ENCODE data around the gene CHCHD1.
"Not testable (repeated sequence)": the region's sequence is repeated elsewhere in the genome, so short reads cannot be mapped to it uniquely, and the experiment has no call there.

CHCHD1 gene

DNA sequence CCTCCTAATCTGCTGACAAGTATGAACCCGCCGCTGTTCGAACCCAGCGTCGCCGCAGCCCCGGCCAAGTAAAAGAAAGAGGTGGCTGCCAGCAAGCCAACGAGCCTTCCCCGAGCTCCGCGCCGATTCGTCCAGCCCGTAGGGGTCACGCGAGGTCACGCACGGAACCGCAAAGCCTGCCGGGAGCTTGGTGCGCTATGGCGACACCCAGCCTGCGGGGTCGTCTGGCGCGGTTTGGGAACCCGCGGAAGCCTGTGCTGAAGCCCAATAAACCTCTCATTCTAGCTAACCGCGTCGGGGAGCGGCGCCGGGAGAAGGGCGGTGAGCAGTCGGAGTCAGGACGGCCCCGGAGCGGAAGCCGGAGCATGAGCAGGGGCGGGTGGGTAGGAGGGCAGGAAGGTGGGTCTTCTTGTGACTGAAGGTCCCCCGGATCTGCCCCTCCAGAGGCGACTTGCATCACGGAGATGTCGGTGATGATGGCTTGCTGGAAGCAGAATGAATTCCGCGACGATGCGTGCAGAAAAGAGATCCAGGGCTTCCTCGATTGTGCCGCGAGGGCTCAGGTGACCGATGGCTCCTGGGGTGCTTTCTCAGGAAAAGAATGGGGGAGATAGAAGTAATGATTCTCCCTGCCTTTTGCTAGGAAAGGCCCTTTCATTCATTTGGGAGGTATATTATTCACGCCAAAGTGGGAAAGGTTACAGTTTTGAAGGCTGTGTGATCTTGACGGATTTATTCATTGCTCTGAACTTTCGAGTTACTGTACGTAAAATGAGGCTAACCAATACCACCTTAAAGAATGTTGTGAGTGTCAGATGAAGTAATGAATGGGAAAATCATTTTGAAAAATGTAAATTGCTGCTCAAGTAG lies at the start of gene CHCHD1:
TSS of gene CHCHD1 (plus strand) at position 170 of the 870 bp plus-strand sequence. CDS start at position 198, 28 bp downstream.
- peak; percentile 84 for DNase-seq (ENCODE audit: low read depth)

DNA sequence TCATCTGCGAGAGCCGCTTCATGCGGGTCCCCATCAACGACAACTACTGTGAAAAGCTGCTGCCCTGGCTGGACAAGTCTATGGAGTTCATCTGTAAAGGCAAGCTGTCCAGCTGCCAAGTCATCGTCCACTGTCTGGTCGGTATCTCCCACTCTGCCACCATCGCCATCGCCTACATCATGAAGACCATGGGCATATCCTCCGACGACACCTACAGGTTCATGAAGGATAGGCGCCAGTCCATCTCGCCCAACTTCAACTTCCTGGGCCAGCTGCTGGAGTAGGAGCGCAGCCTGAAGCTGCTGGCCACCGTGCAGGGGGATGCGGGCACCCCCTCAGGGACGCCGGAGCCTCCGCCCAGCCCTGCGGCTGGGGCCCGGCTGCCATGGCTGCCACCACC lies 49.4 kb upstream of the CHCHD1 start:
- no peak for DNase-seq (ENCODE audit: low read depth)

DNA sequence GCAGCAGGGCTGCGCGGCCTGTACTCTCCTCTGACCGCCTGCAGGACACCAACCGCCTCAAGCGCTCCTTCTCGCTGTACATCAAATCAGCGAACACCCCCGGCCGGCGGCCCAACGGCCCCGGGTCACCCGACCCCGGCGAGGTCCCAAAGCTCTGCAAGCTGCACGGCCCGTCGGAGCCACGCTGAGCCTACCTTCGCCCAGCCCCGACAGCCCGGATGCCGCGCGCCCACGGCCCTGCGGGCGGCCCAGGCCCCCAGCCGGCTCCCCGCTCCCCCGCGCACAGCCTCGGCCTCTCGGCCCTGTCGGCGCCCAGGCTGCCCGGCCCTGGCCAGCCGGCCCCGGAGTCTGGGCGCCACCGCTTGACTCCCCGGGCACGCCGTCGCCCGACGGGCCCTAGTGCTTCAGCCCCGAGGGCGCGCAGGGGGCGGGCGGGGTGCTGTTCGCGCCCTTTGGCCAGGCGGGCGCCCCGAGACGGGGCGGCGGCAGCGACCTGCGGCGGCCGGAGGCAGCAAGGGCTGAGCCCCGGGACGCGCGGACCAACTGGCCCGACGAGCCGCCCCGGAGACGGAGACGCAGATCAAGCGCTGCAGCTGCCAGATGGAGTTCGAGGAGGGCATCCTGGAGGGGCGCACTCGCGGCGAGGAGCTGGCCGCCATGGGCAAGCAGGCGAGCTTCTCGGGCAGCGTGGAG lies 48.8 kb upstream of the CHCHD1 start:
- DNase-seq (ENCODE audit: low read depth): no peak

DNA sequence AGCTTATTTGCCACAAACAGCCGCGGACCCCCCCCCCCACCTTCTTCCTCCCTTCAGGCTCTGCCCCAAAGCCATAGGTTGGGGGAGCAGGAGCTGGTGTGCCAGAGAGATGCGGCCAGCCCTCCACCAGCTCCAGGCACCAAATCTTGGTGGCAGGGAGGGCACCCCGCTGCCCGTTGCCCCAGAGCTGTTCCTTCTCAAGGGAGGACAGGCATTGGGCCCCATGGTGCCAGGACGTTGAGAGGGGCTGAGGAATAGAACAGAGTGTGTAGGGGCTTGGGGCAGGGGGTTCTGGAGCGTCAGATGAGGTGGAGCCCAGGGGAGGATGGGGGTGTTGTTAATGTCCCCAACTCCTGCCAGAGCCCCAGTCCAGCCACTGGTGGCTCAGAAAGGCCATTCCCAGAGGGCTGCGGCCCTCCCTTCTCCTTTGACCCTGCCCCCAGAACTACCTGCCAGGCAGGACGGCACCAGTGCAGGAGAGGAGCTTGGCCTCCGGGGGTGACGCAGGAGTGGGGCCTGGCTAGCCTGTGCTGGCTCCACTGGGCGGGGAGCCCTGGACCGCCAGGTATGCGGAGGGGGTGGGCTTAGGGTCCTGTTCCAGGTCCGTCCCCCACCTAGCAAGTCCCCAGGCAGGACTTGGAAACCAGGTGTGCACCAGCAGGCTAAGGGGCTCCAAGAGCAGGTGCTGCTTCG lies 47.7 kb upstream of the CHCHD1 start:
- DNase-seq (ENCODE audit: low read depth): no peak

DNA sequence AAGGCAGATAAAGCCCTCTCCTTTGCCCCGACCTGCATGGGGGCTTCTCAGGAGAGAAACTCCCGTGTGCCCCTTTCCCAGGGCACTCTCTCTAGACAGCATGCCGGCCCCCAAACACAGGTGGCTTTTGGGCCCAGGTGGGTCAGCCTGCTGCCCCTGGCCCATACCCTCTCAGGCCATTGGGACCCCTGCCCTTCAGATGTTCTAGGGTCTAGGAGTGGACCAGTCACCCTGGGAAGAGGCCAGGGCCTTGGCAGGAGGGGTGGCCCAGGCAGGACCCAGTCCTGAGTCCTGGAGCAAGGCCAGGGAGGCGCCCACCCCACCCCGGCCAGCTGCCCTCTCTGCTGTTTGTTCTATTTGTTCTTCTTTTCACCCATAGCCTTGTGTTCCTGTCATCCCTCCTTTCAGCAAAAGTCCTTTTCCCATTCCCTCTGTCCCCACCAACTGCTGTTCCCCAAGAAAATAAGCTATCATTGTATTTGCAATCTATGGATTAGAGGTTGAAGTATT lies 47.0 kb upstream of the CHCHD1 start:
- DNase-seq (ENCODE audit: low read depth): no peak

DNA sequence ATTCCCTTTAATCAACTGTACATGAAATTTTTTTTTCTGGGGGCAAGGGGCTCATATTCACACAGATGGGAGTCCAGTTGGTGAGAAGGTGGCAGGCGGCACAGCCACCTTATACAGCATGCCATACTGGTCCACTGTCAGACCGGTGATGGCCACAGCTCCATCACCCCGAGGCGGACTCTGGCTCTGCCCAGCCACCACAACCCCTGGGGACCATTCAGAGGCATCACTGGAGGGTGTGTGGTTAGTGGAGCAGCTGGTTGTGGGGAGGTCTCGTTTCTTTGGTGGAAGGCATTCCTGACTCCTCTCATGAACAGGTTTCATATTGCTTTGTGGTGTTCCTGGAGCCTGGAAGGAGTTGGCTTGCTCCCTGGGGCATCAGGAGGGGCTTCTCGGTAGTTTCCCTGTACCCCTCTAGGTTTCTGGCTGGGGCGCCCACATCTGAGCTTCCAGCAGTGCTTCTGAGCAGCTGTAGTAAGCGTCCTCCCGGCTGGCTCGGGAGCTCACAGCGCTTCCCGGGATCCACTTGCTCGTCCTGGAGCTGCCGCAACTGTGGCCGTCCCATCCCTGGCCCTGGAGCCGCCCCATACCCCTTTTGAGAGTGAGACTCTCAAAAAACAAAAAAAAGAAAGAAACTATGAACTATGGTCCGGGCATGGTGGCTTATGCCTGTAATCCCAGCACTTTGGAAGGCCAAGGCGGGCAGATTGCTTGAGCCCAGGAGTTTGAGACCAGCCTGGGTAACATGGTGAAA lies 41.2 kb upstream of the CHCHD1 start:
- DNase-seq (ENCODE audit: low read depth): not testable (repeated sequence)

DNA sequence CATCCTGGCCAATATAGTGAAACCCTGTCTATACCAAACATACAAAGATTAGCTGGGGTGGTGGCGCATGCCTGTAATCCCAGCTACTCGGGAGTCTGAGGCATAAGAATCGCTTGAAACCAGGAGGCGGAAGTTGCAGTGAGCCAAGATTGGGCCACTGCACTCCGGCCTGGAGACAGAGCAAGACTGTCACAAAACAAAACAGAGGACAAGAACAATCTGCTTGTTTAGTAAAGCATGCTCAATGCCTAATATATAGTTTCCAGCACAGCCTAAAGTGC lies 39.5 kb upstream of the CHCHD1 start:
- no peak for DNase-seq (ENCODE audit: low read depth)

DNA sequence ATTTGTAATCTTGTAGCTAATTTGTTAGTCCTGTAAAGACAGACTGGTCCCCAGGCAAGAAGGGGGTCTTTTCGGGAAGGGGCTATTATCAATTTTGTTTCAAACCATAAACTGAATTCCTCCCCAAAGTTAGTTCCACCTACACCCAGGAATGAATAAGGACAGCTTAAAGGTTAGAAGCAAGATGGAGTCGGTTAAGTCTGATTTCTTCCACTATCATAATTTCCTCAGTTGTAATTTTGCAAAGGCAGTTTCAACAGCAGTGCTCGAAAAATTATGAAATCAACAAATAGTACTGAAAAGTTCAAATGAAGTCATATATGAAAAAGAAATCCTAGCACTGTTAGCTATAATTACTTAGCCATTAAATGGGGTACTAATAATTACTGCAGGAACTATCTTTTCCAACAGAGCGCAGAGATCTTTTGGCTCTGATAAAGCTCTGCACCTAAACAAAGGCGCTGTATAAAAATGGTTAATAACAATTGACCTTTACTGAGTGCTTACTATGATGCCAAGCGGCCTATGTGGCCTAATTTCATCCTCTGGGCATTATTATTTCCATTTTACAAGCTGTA lies 38.4 kb upstream of the CHCHD1 start:
- no peak for DNase-seq (ENCODE audit: low read depth)

DNA sequence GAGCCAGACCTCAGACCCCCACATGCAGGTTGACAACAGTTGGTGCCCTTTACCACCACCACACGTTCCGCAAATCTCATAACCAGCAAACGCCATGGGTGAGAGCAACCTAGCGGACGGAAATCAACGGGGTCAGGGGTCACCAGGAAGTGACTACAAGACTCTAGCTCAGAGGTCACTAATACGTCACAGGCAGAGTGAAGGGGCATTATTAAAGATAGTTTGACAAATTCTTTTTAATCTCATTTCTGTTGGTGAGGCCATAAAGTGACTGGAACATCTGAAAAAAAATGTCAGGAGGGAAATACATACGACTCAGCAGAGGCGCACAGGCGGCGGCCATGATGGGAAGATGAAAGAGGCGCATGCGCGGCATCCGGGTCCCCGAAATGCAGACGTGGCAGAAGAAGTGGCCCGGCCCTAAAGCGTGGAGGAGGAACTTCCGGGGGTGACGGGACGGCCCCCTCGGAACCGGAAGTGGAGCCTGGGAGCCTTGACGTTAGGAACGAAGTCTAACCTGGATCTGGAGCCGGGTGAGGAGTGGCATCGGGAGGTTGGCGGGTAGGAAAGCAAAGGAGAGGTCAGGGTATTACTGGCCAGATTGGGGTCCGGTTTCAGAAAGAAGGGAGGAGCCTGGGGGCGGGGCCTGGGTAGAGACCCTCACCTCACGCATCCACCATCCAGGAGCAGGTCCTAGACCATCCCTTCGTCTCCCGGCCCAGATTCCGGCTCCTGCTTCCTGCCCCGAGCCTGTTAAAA lies 37.8 kb upstream of the CHCHD1 start, which contains the start of gene SEC24C:
TSS of gene SEC24C (plus strand) at position 468 of the 759 bp plus-strand sequence. CDS start 2,461 bp downstream, outside the sequence.
- peak; percentile 89 for DNase-seq (ENCODE audit: low read depth)

DNA sequence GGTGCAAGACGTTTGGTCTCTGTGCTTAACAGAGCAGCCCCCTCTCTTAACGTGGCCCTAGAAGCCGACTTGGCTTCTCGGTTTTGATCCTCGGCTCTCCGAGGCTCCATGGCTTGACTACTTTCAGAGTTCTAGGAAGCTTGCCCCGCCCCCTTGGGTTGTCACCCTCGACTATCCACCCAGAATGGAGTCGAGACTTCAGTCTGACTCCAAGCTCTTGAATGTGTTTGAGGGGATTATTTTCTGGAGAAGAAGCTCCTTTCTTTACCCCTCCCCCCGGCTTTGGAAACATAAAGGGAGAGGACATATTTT lies 37.2 kb upstream of the CHCHD1 start:
- DNase-seq (ENCODE audit: low read depth): no peak

DNA sequence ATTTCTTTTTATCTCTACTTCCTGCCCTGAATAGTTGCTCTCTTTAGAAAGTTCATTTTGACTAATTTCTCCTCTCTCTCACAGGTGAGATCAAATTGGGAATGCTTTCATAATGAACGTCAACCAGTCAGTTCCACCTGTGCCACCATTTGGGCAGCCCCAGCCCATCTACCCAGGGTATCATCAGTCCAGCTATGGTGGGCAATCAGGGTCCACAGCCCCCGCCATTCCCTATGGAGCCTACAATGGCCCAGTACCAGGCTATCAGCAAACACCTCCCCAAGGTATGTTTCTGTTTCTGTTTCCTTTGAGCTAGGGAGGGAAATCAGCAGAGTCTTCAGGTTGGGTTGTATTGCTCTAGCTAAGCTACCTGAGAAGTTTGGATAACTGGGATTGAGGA lies 35.1 kb upstream of the CHCHD1 start:
- no peak for DNase-seq (ENCODE audit: low read depth)

DNA sequence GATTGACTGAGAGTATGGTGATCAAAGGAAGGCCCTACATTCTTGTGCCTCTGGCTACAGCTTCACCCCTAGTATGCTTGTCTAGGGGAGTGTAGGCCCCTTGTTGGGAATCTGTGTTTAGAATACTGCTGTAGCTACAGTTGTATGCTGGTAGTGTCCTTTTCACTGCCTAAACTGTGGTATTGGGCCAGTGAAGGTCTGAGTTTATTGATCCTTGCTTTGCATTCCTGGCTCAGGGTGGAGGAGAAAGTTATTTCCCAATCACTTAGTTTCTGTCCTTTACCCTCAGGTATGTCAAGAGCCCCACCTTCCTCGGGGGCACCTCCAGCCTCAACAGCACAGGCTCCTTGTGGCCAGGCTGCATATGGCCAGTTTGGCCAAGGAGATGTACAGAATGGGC lies 31.0 kb upstream of the CHCHD1 start:
- no peak for DNase-seq (ENCODE audit: low read depth)

DNA sequence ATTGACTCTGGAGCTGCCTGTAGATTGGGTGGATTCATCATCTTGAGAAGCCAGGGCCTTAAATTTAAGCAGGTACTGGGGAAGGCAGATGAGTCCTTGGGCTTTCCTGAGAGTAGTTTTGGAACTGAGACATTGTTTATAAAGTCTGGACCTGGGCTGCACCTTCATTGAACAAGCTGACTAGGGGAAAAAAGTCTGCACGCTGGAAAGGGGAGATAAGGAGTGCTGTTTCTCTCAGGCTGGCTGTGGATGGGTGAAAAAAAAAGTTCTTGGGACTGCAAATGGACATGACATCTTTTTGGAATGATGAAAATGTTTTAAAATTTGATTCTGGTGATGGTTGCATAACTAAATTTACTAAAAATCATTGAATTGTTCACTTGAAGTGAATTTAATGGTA lies 25.7 kb upstream of the CHCHD1 start:
- DNase-seq (ENCODE audit: low read depth): no peak

DNA sequence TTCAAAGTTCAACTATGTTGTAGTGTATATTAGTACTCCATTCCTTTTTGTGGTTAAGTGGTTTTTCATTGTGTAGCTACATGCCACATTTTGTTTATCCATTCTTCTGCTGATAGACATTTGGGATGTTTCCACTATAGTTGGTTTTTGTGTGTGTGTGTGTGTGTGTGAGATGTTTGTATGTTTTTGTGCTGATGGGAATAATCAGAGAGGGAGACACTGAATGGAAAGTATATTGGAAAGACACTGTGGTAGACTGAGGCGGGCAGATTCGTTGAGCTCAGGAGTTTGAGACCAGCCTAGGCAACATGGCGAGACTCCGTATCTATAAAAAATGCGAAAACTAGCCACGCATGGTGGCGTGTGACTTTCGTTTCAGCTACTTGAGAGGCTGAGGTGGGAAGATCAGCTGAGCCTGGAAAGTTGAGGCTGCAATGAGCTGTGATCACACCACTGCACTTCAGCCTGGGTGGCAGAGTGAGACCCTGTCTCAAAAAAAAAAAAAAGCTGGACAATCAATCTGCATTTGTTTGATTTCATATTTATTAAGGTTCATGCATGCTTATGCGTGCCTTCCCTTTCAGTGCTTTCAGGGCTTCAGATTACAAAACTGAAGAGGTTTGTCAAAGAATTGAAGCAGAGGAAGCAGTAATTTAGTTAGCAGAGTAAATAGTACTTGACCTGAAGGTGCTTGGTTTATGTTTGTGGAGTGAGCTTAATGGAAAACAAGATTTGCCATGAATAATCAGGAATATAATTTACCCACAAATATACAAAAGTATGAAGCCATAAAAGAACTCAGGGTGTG lies 22.9 kb upstream of the CHCHD1 start:
- DNase-seq (ENCODE audit: low read depth): no peak

DNA sequence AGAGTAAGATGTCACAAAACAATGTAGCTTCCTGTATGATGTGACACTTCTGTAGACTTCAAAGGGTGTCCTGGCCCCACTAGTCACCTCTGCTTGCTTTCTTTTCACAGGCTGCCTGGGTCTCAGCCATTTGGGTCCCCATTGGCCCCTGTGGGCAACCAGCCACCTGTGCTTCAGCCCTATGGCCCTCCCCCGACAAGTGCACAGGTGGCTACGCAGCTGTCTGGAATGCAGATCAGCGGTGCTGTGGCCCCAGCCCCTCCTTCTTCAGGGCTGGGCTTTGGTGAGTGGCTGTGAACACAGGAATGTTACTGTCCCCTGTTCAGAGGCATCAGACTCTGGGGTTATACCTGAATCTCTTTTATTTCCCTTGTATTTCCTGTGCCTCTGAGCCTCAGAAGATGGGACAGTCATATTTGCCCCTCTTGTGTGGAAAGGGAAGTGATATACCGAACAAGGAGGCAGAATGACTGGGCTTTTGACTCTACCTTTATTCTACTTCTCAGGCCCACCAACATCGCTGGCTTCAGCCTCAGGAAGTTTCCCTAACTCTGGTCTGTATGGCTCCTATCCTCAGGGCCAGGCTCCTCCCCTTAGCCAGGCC lies 22.2 kb upstream of the CHCHD1 start:
- DNase-seq (ENCODE audit: low read depth): peak; percentile 36

DNA sequence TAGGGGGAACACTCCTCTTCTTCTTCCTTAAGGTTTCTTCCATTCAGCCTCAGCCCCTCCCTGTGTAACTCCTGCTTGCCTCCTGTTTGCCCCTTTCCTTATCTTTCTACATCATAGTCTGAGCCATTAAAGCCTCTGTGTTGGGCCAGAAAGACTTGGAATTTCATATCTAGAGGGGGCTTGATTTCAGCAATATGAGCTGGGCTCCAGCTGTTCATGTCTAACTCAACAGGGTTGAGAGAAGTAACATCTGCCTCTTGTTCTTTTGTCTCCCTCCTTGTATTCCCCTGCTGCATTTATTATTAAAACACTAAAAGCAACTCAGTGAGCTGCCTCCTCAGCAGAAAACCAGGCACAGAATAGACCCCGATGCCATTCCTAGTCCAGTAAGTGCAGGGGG lies 20.1 kb upstream of the CHCHD1 start:
- DNase-seq (ENCODE audit: low read depth): no peak

DNA sequence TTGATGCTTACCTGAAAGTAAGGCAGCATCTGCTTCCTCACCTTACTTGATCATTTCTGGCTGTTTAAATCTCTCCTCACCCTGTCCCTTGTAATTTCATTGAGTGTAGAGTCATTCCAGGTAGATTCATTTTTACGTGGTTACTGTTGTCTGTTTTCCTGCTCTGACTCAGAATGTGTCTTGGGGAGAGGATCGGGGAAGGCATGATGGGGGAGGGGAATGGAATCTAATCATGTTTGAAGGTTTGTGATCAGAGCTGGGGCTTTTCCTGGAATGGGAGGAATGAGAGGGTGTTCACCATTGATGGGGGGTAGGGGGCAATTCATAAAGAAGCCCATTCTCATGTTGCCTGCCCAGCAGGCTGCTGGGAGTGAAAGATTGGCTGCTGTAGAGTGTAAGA lies 18.9 kb upstream of the CHCHD1 start:
- DNase-seq (ENCODE audit: low read depth): no peak

DNA sequence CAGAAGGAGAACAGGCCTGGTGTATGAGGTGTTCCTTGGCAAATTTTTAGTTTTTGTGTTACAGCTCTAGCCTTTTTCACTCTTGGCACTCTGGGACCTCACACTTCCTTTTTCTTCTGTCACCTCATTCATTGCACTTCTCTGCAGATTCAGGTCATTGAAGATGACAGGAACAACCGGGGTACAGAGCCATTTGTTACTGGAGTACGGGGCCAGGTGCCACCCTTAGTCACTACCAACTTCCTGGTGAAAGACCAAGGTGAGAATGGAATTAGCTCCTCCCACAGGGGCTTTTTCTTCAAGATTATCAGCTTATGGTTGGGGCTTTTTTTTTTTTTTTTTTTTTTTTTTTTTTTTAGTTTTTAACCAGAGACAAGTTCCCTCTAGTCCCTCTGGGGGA lies 18.5 kb upstream of the CHCHD1 start:
- no peak for DNase-seq (ENCODE audit: low read depth)

DNA sequence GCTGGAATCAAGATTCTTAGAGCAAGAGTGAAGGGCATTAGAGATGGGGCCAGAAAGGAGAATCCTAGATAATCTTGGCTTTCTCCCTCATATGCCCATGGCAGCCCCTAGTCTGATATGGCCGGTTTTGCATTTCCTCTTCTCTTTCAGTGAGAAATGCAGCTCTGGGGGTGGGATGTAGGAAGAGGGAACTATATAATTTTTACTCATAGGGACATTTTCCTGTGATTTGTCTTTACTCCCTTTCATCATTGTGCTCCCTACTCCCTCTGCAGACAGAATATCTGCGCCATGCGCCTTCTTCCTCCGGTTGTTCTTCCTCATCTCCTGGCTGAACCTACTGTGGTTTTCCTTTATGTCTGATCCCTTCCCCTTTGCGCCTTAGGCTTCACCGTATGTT lies 16.8 kb upstream of the CHCHD1 start:
- DNase-seq (ENCODE audit: low read depth): no peak

DNA sequence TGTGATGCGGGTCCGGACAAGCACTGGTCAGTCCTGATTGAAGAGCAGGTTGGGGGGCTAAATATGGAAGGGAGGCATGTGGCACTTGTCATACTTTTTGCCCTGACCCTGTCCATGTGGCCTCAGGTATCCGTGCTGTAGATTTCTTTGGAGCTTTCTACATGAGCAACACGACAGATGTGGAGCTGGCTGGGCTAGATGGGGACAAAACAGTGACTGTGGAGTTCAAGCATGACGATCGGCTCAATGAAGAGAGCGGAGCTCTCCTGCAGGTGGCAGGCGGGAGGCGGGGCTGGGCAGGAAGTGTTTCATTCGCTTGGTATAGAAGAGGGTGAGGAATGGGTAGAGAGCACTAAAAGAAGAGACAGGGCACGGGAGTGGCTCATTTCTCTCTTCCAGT lies 13.0 kb upstream of the CHCHD1 start:
- no peak for DNase-seq (ENCODE audit: low read depth)
